GM18526 (cell line): ENCODE results near the gene PKNOX2.

Experiments used
- POLR2A ChIP-seq: IDR thresholded peaks from 3 replicates; pipeline ENCODE4 v1.6.1; 2011; ENCODE audit not compliant: insufficient read length; ENCODE audit errors: extremely low read depth

The PKNOX2 gene

GRCh38 chr11:125346565-125347260 is 182.2 kb downstream of the PKNOX2 start:
- no peak for TF ChIP-seq POLR2A

DNA sequence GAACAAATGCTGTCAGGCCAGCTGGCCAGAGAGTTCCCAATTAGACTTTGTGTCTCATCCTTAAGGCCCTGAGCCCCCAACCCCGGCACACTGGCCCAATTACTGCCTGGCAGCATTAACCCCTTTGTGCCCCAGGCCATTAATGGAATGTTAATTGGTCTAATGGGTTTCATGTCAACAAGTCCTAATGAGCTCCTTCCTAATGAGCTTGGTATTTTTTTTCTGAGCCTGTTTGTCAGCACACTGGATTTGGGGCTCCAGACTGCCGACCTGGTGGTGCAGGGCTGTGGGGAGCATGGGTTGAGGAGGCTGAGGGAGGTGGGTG is 182.7 kb downstream of the PKNOX2 start:
- no peak for TF ChIP-seq POLR2A

- TF ChIP-seq POLR2A = no peak
Observed at GRCh38 chr11:125348141-125348651, 183.6 kb downstream of the PKNOX2 start.

GRCh38 chr11:125348674-125349309 is 184.2 kb downstream of the PKNOX2 start:
- no peak for TF ChIP-seq POLR2A

GRCh38 chr11:125350206-125351032 is 185.9 kb downstream of the PKNOX2 start:
- TF ChIP-seq POLR2A = no peak

- no peak for TF ChIP-seq POLR2A
Observed at GRCh38 chr11:125351033-125351867, 186.7 kb downstream of the PKNOX2 start.

- no peak for TF ChIP-seq POLR2A
Observed at GRCh38 chr11:125351868-125352250, 187.3 kb downstream of the PKNOX2 start.

GRCh38 chr11:125356797-125357196 is 192.2 kb downstream of the PKNOX2 start:
- TF ChIP-seq POLR2A = no peak

DNA sequence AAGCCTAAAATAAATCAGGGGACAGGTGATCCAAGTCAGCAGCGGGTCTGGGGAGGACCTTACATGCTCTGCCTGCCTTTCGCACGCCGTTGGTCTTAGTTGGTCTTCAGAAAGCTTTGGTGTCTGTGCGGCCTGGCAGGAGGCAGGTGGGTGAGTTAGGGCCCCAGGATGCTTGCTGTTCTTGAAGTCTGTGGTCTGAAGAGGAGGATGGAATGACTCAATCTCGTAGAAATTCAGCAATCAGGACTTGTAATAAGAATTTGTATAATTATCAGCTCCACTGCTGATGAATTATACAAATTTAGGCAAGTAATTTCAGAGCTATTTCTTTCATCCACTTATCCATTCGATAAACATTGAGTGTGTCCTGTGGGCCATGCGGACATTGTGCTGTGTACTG is 193.0 kb downstream of the PKNOX2 start:
- TF ChIP-seq POLR2A = no peak

GRCh38 chr11:125358254-125358840 is 193.8 kb downstream of the PKNOX2 start:
- TF ChIP-seq POLR2A = no peak

- TF ChIP-seq POLR2A = no peak
Observed at GRCh38 chr11:125359130-125359529, 194.6 kb downstream of the PKNOX2 start.

GRCh38 chr11:125360066-125360465 is 195.5 kb downstream of the PKNOX2 start:
- no peak for TF ChIP-seq POLR2A

GRCh38 chr11:125364121-125364826 is 199.7 kb downstream of the PKNOX2 start:
- TF ChIP-seq POLR2A = no peak
